GM21723 (cell line): Measurements from ENCODE around the gene ABO.
"Not testable (repeated sequence)": the region's sequence is repeated elsewhere in the genome, so short reads cannot be mapped to it uniquely, and the experiment has no call there.

Source experiments
- ATAC-seq: cut with Tn5 transposase; IDR thresholded peaks from one replicate; pipeline ENCODE4 v1.9.1; 2021; ENCODE audit warnings: mild to moderate bottlenecking, moderate library complexity; ENCODE audit not compliant: unreplicated experiment

The ABO gene

DNA sequence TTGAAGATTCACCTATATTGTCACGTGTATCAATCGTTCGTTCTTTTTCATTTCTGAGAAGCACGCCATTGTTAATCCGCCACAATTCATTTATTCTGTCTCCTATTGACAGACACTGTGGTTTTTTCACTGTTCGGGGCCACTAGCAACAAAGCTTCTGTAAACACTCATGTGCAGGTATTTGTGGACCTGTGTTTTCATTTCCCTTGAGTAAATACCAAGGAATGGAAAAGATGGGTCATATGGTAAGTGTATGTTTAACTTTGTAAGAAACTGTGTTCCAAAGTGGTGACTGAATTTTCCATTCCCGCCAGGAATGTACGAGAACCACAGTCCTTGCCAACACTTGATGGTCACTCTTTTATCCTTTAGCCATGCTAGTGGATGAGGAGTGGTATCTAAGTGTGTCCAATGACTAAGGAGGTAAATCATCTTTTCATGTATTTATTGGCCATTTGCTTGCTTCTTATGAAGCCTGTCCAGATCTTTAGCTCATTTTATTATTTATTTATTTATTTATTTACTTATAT is 10.7 kb downstream of the ABO start:
- no peak for ATAC-seq

DNA sequence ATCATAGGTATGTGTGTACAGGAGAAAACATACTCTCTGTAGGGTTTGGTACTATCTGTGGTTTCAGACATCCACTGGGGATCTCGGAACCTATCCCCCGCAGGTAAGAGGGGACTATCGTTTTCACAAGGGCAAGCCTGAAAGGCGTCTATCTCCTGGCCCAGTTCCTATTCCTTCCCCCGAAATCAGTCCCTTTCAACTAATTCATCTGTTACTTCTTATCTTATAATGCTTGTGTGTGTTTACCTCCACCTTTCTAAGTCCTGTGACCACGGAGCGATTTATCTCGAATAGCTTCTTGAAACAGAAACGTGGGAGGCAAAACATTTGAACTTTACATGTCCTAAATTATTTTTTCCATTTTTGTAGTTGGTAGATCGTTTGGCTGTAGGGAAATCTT is 11.4 kb downstream of the ABO start:
- no peak for ATAC-seq

DNA sequence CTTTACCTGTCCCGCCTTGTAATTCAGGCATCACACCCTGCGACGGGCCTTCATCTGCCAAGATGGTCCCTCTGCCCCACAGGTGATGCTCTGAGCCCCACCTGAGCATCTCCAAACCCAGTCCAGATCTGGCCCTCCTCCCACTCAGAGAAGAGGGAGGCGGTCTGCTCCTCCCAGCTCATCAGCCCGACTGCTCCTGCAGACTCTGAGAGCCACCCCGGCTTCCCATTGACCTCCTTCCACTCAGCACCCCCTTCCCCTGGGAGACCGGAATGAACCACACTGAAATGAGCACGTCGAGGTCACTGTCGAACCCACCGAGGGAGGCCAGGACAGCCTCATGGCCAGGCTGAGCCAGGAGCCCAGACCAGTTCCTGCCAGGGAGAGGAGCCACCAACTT is 12.8 kb downstream of the ABO start:
- ATAC-seq, result no peak

DNA sequence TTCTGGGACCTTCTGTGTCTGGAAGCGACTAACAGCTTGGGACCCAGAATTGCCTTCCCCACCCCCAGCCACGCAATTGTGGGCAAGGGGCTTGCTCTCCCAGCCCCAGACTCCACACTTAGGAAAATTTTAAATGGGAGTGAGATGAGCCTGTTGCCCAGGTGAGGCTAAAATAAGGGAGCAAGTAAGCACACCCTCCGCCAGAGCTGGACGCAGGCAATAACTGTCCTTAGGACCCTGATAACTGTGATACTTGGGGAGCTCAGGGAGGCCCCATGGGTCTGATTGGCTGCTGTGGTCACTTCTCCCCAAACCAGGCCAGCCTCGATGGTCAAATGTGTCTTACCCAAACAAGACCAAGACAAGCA is 13.3 kb downstream of the ABO start:
- no peak for ATAC-seq

DNA sequence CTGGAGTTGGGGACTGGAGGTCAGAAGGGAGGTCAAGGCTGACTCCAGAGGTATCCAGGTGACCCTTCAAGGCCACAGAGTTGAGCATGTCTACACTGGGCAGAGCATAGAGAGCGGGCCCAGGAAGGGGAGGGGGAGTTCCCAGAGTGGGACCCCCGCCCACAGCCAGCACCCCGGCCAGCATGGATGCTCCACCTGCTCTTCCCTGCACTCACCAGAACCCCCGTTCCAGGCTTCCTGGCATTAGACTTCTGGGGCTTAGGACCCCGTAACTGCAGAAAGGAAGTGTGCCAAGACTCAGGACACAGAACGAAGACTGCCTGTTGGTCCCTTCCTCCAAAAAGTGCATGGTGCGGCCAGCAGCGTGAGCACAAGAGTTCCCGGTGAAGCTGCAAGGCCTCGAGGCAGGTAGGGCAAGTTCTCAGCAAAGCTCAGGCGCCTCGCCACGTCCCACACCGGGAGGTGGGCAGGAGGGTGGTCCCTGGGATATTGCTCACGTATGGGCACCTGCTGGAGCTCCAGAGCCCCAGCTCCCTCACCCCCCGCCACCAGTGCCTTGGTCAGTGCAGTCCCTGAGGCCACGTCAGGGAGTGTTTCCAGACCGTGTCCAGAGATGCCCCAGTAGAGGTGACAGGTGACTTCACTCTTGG is 13.8 kb downstream of the ABO start:
- no peak for ATAC-seq

DNA sequence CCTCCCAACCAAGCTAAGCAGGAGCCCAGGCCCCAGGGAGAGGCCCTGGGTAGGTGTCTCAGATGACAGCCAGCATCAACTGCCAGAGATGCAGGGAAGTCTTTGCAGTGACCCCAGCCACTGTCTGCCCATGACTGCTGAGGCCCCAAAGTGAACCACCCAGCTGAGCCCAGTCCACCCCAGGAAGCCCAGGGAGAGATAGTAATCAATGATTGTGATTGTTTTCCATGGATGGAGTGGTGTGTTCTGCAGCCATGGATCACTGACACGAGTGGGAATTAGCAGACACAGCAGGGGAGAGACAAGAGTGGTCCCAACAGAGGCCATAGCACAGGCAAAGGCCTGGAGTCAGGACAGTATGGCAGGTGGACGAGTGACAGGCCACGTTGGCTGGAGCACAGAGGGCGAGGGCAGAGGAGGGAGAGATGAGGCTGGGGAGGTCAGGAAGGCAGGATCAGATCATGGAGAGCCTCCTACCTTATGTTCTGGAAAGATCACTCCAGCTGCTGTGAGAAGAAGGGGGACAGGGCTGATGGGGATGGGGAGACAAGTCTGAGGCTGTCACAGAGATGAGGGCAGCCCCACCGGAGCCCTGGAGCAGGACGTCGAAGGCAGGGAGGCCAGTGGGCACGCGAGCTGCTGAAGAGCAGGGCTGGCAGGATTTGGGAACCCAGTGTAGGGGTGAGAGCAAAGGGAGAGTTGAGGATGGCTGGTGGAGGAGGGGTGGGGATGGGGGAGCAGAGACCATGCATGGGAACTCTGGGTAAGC is 14.5 kb downstream of the ABO start:
- ATAC-seq, result no peak

DNA sequence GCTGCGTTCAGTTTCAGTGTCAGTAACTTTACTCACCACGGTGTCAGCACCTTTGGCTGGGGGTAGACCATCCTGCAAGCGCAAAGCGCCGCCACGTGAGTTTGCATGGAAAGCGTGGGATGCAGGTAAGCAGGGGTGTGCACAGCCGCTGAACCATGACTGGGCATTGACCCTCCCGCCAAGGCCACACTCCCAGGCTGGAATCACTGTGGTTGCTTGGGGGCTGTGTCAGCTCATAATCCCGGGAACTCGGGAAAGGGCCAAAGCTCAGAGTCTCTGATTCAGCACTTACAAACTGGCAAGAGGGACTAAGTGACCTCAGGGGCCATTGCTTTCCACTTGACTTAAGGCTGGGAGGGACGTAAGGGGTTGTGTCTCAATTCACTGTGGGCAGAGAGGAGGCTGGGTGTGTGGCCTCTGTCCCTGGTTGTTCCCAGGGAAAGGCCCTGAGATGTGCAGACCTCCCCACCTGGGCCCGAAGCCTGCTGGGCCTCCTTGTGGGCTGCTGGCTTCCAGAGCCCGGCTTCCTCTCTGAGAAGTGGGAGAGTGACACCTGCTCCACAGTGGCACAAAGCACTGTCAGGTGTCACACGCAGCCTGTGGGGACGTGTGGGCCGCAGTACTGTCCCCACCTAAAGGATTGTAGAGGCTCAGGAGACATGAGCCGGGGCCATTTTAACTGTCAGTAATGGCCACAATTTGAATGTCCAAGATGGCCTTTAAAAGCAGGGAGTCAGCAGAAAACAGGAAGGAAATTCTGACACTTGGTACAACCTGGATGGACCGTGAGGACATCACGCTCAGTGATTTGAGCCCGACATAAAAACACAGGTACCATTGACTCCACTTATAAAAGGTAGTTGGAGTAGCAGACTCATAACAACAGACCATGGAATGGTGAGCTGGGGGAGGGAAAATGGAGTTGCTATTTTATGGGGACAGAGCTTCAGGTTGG is 16.7 kb downstream of the ABO start:
- no peak for ATAC-seq

DNA sequence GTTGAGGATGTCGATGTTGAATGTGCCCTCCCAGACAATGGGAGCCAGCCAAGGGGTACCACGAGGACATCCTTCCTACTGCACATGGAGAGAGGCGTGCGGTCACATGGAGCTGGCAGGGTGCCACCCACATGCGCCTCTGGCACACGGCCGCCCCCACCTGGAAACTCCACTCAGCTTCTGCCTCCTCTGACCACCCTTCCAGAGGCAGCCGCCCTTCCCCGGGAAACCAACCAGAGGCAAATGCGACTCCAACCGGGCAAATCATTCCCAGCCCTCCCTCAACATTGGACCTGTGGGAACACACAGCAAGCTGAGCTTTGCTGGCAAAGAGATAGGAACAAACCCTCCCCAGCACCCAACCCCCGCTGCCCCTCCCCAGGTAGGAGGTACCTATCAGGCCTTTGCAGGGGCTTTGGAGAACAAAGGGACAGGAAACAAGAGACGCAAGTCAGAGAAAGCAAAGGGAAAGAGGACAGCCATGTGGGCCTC is 17.5 kb downstream of the ABO start:
- ATAC-seq, result no peak

DNA sequence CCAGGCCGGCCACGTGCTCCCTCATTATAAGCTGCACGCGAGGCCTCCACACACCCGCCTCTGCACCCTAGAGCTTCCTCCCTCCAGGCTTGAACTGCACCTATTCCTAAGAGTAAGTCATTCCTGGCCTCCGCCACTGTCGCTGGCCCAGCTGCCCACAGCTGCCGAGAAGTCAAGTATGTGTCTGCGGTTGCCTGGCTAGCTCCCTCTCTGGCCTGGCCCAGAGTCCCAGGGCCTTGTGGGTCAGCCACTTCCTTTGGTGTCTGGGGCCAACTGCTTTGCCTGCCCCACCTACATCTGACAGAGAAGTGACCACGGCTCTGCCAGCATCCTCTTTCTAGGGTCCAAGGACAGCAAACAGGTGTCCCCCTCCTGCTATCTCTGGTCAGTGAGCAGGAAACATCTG is 18.3 kb downstream of the ABO start:
- ATAC-seq, result no peak

DNA sequence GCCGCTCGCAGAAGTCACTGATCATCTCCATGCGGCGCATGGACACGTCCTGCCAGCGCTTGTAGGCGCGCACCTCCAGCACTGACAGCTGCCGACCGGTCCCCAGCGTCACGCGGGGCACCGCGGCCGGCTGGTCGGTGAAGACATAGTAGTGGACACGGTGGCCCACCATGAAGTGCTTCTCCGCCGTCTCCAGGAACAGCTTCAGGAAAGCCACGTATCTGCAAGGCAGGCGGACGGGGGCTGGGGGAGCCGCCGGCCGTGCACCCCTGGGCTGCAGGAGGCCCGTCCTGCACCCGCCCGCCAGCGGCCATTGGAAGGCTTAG is 18.9 kb downstream of the ABO start:
- no peak for ATAC-seq

DNA sequence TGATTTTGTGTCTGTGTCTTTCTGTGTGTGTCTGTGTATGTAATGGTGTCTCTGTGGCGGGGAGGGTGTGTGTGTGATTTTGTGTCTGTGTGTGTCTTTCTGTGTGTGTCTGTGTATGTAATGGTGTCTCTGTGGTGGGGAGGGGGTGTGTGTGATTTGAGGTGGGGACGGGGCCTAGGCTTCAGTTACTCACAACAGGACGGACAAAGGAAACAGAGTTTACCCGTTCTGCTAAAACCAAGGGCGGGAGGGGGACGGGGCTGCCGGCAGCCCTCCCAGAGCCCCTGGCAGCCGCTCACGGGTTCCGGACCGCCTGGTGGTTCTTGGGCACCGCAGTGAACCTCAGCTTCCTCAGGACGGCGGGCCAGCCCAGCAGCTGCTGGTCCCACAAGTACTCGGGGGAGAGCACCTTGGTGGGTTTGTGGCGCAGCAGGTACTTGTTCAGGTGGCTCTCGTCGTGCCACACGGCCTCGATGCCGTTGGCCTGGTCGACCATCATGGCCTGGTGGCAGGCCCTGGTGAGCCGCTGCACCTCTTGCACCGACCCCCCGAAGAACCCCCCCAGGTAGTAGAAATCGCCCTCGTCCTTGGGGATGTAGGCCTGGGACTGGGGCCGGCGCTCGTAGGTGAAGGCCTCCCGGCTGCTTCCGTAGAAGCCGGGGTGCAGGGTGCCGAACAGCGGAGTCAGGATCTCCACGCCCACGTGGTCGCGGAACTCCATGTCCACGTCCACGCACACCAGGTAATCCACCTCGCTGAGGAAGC is 19.4 kb downstream of the ABO start:
- ATAC-seq, result no peak

DNA sequence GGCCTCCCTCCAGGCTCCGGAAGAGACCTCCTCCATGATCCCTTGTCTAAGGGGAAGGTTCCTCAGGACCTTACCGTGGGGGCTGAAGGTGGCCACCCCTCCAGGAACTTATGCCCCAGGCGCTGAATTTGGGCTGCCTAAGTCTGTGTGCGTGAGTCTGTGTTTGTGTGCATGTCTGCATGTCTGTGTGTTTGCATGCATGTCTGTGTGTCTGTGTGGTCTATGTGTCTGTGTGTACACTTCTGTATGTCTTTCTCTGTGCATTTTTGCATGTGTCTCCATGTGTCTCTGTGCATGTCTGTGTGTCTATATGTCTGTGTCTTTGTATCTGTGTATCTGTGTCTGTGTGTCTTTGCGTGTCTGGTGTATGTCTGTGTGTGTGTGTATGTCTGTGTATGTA is 20.5 kb downstream of the ABO start:
- no peak for ATAC-seq

DNA sequence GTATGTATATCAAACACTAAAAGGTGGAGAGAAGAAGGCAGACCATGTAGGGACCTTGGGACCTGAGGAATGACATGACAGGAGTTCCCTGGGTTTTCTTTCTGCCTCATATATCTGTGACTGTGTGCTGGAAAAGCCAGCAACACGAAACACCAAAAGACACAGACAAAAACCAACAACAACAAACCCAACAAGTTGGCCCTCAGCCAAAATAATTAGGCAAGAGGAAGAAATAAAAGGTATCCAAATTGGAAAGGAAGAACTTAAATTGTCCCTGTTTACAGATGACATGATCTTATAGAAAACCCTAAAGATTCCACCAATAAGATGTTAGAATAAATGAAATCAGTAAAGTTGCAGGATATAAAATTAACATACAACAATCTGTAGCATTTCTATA is 21.7 kb downstream of the ABO start:
- no peak for ATAC-seq

DNA sequence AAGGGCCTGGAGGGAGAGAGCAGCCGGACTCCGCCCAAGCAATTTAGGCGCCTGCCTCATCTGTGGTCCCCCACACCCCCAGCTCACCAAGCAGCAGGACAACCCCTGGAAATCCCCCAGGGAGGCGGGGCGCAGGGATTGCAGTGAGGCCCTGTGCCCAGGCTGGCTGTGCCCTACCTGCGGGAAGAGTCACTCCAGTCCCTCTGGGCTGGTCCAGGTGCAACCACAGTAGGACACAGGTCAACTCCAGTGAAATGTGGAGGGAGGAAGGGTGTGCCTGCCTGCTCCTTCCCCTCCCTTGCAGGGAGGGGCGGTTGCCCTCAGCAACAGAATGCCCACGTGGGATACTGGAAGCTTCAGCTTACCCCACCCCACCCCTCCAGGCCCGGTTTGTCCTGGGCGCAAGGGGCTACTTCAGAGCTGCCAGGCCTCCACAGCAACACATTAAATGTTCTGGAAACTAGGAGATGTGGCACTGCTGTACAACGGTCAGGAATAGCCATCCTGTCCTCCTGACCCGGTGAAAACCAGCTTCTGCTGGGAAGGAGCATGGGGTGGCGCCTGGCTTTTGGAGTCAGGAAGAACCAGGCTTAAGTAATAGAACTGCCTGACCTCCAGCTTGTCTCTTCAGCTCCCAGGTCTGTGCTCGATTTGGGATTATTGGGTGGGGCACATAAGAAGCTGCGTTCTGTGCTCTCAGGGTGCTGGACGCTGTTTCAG is 22.5 kb downstream of the ABO start:
- ATAC-seq, result no peak

DNA sequence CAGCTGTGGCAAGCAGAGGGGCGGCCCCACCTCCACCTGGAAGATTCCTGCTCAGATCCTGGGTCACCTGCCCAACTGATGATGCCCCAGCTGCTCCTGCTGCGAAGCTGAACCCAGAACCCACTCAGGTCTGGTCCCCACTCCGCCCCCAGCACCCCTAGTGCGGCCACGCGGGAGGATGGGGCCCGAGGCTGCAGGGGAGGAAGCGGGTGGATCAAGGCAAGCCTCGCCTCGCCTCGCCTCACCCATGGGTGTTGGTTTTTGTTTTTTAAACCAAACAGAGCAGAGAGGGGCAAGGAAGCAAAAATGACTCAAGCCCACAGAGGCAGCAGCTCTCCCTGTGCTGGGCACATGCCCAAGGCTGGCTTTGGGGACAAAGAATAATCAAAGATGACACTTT is 23.2 kb downstream of the ABO start:
- ATAC-seq, result no peak

DNA sequence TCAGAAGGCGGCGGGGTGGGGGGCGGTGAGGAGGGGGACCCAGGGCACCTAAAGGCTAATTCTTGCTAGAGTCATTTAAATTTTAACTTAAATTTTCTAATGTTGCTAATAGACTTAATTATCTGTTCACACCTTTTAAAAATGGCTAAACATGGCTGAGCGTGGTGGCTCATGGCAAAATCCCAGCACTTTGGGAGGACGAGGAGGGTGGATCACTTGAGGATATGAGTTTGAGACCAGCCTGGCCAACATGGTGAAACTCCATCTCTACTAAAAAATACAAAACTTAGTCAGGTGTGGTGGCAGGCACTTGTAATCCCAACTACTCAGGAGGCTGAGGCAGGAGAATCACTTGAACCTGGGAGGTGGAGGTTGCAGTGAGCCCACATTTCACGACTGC is 23.8 kb downstream of the ABO start:
- ATAC-seq, result not testable (repeated sequence)

DNA sequence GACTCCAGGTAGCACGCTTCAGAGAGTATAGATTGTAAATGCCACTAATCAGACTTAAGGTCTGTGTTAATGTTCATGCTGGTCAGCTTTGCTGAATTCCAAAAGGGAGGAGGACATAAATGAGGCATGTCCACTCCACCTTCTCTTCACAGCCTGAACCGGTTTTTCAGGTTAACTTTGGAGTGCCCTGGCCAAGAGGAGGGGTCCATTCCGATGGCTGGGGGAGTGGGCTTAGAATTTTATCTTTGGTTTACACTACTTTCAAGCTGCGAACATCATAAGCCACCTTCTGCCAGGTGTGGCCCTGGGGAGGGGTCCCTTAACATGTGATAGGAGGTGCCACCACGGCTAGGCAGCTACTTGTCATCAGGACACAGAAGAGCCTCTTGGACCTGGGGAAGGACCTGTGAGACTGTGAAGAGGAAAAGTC is 24.2 kb downstream of the ABO start:
- no peak for ATAC-seq

DNA sequence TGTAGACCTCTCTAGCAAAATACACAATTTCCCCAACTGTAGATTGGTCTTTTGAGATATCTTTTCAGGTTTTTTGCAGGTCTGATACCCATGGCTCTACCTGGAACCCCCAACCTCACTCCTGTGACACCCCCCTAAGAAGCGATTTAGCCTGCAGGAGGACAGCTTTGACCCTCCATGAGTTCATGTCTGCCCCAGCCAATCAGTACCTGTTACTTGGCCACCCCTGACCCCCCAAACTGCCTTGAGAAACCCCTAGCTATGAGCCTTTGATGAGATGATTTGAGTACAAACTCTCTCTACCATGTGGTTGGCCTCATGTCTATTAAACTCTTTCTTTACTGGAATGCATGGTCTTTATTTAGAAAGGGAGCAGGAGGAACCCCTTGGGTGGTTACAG is 25.7 kb downstream of the ABO start:
- ATAC-seq, result no peak

DNA sequence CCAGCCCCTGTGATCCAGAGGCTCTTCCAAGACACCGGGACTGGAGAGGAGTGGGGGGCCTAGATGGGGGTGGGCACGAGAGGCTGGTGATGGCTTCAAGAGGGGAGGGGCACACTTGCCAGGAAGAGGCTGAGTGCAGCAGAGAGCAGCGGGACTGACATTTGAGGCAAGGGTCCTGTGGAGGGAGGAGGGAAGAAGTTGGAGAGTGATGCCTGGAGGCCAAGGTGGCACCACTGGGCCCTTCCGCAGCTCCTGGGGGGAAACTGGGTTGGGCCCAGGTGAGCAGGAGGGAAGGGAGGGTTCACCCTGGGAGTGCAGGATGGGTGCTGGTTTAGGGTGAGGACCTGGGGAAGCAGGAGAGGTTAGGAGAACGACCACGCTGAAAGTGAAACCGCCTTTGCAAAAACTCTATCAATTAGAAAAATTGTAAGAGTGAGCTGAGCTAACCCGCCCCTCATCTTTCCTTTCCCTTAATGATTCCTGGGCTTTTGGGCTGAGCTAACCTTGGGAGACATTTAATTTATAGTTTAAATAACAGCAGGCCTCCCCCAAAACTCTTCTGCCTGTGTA is 26.2 kb downstream of the ABO start:
- no peak for ATAC-seq

DNA sequence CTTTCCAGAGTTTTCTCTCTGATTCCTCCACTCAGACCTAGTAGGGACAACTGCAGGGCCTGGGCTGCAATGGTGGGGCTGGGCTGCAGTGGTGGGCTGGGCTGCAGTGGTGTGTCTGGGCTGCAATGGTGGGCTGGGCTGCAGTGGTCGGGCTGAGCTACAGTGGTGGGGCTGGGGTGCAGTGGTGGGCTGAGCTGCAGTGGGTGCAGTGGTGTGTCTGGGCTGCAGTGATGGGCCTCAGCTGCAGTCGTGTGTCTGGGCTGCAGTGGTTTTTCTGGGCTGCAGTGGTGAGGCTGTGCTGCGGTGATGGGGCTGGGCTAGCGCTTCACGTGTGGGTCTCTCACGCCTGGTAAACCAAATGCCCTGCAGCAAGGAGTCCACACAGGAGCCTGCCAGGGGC is 27.4 kb downstream of the ABO start:
- ATAC-seq, result no peak
